H1 (cell line): ENCODE data around the gene STAC.

Experiments
- CTCF ChIP-seq, 3 experiments: IDR thresholded peaks; 1 replicate in 2 of 3; 2 replicates in 1 of 3; pipeline versions ENCODE4 v1.5.1 to v1.6.1; 2011; ENCODE audit warnings: low read length in 3 of 3, mild to moderate bottlenecking in 3 of 3, inconsistent platforms in 2 of 3, low read depth in 1 of 3, moderate library complexity in 1 of 3; ENCODE audit not compliant: insufficient read depth in 1 of 3; ENCODE audit errors: control extremely low read depth in 1 of 3
- EP300 ChIP-seq, 2 experiments: IDR thresholded peaks; 1 replicate in 1 of 2; 2 replicates in 1 of 2; pipeline ENCODE4 v1.6.1; 2011 to 2012; ENCODE audit warnings: low read depth in 2 of 2, low read length in 2 of 2, mild to moderate bottlenecking in 2 of 2, borderline replicate concordance in 1 of 2, inconsistent platforms in 1 of 2, moderate library complexity in 1 of 2
- JUN ChIP-seq: IDR thresholded peaks from 2 replicates; pipeline ENCODE4 v1.6.1; 2011; ENCODE audit warnings: low read depth, mild to moderate bottlenecking, improper control_type of control experiment, low read length
- POLR2A ChIP-seq, 2 experiments: IDR thresholded peaks; 1 replicate in 1 of 2; 2 replicates in 1 of 2; pipeline ENCODE4 v1.6.1; 2011; ENCODE audit warnings: low read depth in 2 of 2, low read length in 2 of 2, mild to moderate bottlenecking in 2 of 2; ENCODE audit errors: control extremely low read depth in 1 of 2
- POLR2AphosphoS5 ChIP-seq: IDR thresholded peaks from 2 replicates; pipeline ENCODE4 v1.6.1; 2011; ENCODE audit warnings: low read depth, low read length

DNA sequence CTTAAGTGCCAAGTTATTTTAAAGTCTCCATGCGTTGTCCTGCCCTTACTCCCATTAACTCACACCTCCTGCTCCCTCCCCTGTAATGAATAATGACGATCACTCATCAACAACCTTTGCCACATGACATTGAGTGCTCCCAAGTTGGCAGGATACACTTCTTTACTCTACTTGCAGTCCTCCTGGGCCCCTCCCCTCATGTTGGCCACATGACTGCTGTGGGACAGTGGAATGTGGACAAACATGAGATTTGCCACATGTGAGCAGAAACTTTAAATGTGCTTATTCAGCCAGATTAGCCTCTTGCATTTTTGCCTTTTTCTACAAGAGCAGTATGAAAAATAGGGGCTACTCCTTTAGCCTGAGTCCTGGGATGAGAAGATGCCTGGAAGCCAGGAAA is 216.1 kb downstream of the STAC start:
- no peak for TF ChIP-seq JUN
- TF ChIP-seq POLR2A (IDR thresholded peaks at IDR 0.05; ENCODE audit: control extremely low read depth in 1 of 2, low read depth in 2 of 2, low read length in 2 of 2), result no peak
- TF ChIP-seq EP300 (IDR thresholded peaks at IDR 0.05; ENCODE audit: borderline replicate concordance in 1 of 2, low read depth in 2 of 2, low read length in 2 of 2), result no peak
- no peak for TF ChIP-seq POLR2AphosphoS5
- TF ChIP-seq CTCF (IDR thresholded peaks at IDR 0.05; ENCODE audit: control extremely low read depth in 1 of 3, insufficient read depth in 1 of 3, low read depth in 1 of 3, low read length in 3 of 3), result no peak
